HUES48 (cell line): ENCODE data around the gene CRYZL1.

Experiments used
- H3K27ac ChIP-seq: one replicate; pipeline ENCODE4 v1.7.0; 2013; ENCODE audit warnings: low read depth, low read length, inconsistent platforms
- H3K27me3 ChIP-seq: 2 replicates; pipeline ENCODE4 v1.6.1; 2013; ENCODE audit warnings: mild to moderate bottlenecking, low read length; ENCODE audit not compliant: control insufficient read depth, insufficient read depth
- H3K36me3 ChIP-seq: 2 replicates; pipeline ENCODE4 v1.6.1; 2013; ENCODE audit warnings: low read length; ENCODE audit not compliant: control insufficient read depth, insufficient read depth
- H3K4me1 ChIP-seq: 2 replicates; pipeline ENCODE4 v1.6.1; 2013; ENCODE audit warnings: mild to moderate bottlenecking, low read length; ENCODE audit not compliant: control insufficient read depth, insufficient read depth
- H3K4me3 ChIP-seq: 2 replicates; pipeline ENCODE4 v1.5.1; 2013; ENCODE audit warnings: mild to moderate bottlenecking, low read depth, low read length
- H3K9ac ChIP-seq: 2 replicates; pipeline ENCODE4 v1.6.1; 2013; ENCODE audit warnings: mild to moderate bottlenecking, low read depth, low read length, moderate library complexity
- H3K9me3 ChIP-seq: 2 replicates; pipeline ENCODE4 v1.6.1; 2013; ENCODE audit warnings: low read length; ENCODE audit not compliant: control insufficient read depth, insufficient read depth

CRYZL1 gene

DNA sequence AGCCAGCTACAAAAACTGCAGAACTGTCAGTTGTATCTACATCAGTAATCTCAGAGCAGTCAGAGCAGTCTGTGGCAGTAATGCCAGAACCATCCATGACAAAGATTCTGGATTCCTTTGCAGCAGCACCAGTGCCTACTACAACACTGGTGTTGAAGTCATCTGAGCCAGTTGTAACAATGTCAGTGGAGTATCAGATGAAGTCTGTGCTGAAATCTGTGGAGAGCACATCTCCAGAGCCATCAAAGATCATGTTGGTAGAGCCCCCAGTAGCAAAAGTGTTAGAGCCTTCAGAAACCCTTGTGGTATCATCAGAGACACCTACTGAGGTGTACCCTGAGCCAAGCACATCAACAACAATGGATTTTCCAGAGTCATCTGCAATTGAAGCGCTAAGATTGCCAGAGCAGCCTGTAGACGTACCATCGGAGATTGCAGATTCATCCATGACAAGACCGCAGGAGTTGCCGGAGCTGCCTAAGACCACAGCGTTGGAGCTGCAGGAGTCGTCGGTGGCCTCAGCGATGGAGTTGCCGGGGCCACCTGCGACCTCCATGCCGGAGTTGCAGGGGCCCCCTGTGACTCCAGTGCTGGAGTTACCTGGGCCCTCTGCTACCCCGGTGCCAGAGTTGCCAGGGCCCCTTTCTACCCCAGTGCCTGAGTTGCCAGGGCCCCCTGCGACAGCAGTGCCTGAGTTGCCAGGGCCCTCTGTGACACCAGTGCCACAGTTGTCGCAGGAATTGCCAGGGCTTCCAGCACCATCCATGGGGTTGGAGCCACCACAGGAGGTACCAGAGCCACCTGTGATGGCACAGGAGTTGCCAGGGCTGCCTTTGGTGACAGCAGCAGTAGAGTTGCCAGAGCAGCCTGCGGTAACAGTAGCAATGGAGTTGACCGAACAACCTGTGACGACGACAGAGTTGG, 91.4 kb downstream of the CRYZL1 start:
- H3K4me3 ChIP-seq, result no peak overlapping the region
- H3K9ac ChIP-seq, result no peak overlapping the region
- H3K27me3 ChIP-seq, result no peaks in the 10 kb centered on the region
- H3K27ac ChIP-seq, result no peak overlapping the region
- H3K36me3 ChIP-seq, result peaks cover 89% of the 10 kb centered on the region
- H3K9me3 ChIP-seq, result no peaks in the 10 kb centered on the region
- peaks cover 6% of the 10 kb centered on the region; the same call in 1 of the 2 replicates for H3K4me1 ChIP-seq

GRCh38 chr21:33546086-33546485, 95.5 kb downstream of the CRYZL1 start:
- H3K27me3 ChIP-seq, result no peaks in the 10 kb centered on the region
- no peak overlapping the region for H3K4me3 ChIP-seq
- peaks cover 50% of the 10 kb centered on the region for H3K36me3 ChIP-seq
- no peak overlapping the region for H3K9ac ChIP-seq
- H3K4me1 ChIP-seq, result peaks cover 9% of the 10 kb centered on the region; the same call in 1 of the 2 replicates
- no peaks in the 10 kb centered on the region for H3K9me3 ChIP-seq
- no peak overlapping the region for H3K27ac ChIP-seq

DNA sequence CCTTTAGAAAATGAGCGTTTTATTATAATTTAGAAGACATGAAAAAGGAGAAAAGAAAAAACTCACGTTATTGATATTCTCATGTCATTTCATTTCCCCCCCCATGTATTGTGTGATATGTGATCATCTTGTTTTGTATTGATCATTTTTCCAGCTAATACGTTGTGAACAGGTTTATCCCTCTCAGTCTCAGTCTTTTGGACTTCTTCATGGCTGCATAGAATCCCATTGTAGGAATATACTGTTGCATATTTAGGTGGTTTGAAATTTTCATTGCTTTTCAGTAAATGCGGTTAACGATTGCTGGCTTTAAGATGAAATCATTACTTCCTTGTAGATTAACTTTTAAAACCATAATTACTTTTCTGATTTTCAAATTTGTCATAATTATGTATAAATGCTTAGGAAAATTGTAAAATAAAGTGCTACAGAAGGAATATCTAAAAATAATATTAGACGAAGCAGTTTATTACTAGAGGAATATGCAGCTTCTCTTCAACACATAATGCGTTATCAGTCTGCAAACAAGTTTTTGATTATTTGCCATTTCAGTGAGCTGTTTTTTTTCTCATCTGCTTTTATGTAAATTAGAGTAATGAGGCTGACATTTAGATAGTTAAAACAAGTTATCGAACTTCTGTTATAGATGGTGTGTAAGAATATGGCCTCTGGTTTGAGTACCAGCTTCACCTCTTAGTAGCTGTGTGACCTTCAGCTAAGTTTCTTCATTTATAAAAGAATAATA, 96.9 kb downstream of the CRYZL1 start:
- H3K27me3 ChIP-seq, result no peaks in the 10 kb centered on the region
- H3K36me3 ChIP-seq, result peaks cover 45% of the 10 kb centered on the region
- no peaks in the 10 kb centered on the region for H3K9me3 ChIP-seq
- H3K4me1 ChIP-seq, result peaks cover 15% of the 10 kb centered on the region; the same call in 1 of the 2 replicates
- peak overlapping the region; percentile 96 for H3K9ac ChIP-seq
- peak overlapping the region; percentile 85 for H3K4me3 ChIP-seq
- H3K27ac ChIP-seq, result no peak overlapping the region

DNA sequence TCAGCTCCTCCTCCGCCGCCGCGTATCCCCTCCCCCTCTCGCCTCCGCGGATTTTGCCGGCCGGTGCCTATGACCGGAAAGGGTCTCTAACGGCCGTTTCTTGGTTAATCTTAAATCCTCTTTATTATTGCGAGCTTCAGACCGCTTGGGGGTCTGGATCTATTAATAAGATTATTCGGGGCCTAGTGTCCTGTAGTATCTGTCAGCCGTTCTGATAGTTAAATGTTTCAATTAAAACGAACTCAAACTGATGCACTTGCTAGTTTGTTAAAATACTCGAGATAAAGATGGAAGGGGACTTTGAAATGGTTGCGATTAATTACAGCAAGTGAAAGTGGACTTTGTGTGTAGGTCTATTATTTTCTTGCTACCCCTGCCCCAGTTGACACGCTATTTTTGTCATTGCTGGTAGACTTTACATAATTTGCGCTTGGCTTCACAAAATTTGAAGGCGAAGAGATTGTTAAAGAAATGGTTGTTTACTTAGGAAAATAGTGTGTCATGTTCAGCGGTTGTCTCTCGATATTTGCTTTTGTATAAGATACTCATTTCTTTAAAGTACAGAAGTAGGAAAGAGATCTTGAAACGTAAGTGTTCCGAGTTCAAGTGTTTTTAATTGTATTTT, 97.9 kb downstream of the CRYZL1 start:
- peak overlapping the region; percentile 99 for H3K27ac ChIP-seq
- H3K9me3 ChIP-seq, result no peaks in the 10 kb centered on the region
- peak overlapping the region; percentile 85 for H3K4me3 ChIP-seq
- H3K36me3 ChIP-seq, result peaks cover 45% of the 10 kb centered on the region
- peaks cover 15% of the 10 kb centered on the region; the same call in 1 of the 2 replicates for H3K4me1 ChIP-seq
- H3K9ac ChIP-seq, result peak overlapping the region; percentile 96
- no peaks in the 10 kb centered on the region for H3K27me3 ChIP-seq

DNA sequence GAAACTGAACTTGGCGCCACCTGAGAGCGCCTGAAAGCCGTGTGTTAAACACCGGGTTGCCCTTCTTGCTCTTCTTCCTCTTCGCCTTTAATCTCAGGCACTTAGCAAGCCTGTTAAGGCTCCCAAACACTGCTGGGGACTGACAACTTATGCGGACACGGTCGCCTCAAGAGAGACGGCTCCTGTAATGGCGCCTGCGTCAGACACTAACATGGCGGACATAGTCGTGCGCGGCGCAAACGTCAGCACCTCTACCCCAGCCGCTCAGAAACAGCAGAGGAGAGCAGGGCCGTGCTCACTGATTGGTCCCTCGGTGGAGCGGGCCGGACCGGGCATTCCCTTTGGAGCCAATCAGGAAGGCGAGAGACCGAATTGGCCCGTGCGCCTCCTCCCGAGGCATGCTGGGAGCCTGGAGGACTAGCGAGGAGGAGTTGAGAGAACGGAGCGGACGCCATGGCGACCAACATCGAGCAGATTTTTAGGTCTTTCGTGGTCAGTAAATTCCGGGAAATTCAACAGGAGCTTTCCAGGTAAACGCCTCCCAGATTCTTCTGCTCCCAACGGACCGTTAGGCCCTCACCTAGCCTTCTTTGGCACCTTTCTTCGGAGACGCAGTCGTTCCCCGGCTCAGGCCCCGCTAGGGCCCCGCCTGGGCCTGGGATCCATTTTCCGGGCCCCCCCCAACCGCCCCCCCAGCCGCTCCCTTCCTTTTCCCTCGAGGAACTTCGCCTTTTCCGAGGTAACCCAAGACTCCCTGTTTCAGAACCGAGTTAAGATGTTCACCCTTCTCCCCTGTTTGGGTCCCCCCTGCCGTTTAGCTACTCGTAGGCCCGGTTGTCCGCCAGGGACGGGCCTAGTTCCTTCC, 98.7 kb downstream of the CRYZL1 start, which contains the start of gene SON:
TSS of gene SON (plus strand) at position 399 of the 865 bp plus-strand sequence. CDS start at position 454, 55 bp downstream.
- Histone ChIP-seq H3K4me1 (peaks cover 15% of the 10 kb centered on the region; the same call in 1 of the 2 replicates), H3K36me3 (peaks cover 45% of the 10 kb centered on the region)

GRCh38 chr21:33541756-33542639, 99.5 kb downstream of the CRYZL1 start, which contains the start of gene GART:
GART (minus strand) TSS chr21:33542117; CDS start chr21:33539315, 2,802 bp downstream.
- H3K36me3 ChIP-seq, result peaks cover 47% of the 10 kb centered on the region
- peaks cover 15% of the 10 kb centered on the region; the same call in 1 of the 2 replicates for H3K4me1 ChIP-seq
- H3K27ac ChIP-seq, result peak within 1 kb of the TSS; percentile 99
- H3K9ac ChIP-seq, result peak within 1 kb of the TSS; percentile 96
- no peaks in the 10 kb centered on the region for H3K9me3 ChIP-seq
- no peaks in the 10 kb centered on the region for H3K27me3 ChIP-seq
- peak within 1 kb of the TSS; percentile 85 for H3K4me3 ChIP-seq

More for the DNA sequence above, 98.7 kb downstream of the CRYZL1 start, which contains the start of gene SON:
- H3K9me3 ChIP-seq, result no peaks in the 10 kb centered on the region
- H3K4me3 ChIP-seq, result peak within 1 kb of the TSS; percentile 85
- peak within 1 kb of the TSS; percentile 96 for H3K9ac ChIP-seq
- no peaks in the 10 kb centered on the region for H3K27me3 ChIP-seq
- H3K27ac ChIP-seq, result peak within 1 kb of the TSS; percentile 99

DNA sequence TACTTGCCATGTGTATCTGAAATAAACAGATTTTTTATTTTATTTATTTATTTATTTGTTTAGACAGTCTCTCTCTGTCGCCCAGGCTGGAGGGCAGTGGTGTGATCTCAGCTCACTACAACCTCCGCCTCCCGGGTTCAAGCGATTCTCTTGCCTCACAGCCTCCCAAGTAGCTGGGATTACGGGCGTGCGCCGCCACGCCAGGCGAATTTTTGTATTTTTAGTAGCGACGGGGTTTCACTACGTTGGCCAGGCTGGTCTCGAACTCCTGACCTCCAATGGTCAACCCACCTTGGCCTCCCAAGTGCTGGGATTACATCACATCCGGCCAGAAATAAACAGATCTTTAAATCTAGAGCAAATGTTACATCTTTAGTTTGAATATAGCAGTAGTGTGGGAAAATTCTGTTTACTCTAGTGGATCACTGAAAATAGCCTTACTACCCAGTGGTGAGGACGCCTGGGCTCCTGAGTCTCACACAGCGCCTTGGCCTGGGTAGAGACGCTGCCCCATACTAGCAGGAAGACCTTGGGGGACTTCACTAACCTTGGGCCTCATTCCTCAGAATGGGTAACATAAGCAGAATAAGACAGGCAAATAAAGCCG, 100.3 kb downstream of the CRYZL1 start:
- Histone ChIP-seq H3K4me1 (peaks cover 15% of the 10 kb centered on the region; the same call in 1 of the 2 replicates), H3K36me3 (peaks cover 48% of the 10 kb centered on the region), H3K4me3 (peak overlapping the region; percentile 85), H3K27ac (peak overlapping the region; percentile 99), H3K9ac (peak overlapping the region; percentile 95), H3K27me3 (no peaks in the 10 kb centered on the region), H3K9me3 (no peaks in the 10 kb centered on the region)

DNA sequence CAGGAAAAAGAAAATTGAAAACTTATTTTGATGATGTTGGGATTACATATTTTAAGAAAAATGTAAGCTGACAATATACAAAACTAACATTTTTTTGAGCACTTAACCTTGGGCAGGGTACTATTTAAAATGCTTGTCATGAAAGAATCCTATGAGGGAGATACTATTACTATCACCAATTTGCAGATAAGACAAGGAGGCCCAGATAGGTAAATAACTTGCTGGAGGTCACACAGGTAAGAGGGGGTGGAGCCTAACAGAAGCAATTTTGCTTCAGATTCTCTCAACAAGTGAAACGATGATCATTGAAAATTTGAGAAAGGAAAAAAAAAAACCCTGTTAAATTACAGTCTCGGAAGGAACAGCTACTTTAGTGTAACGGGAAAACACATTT, 100.8 kb downstream of the CRYZL1 start:
- no peaks in the 10 kb centered on the region for H3K9me3 ChIP-seq
- H3K36me3 ChIP-seq, result peaks cover 48% of the 10 kb centered on the region
- H3K4me3 ChIP-seq, result peak overlapping the region; percentile 85
- H3K27ac ChIP-seq, result no peak overlapping the region
- H3K27me3 ChIP-seq, result no peaks in the 10 kb centered on the region
- H3K4me1 ChIP-seq, result peaks cover 15% of the 10 kb centered on the region; the same call in 1 of the 2 replicates
- no peak overlapping the region for H3K9ac ChIP-seq

DNA sequence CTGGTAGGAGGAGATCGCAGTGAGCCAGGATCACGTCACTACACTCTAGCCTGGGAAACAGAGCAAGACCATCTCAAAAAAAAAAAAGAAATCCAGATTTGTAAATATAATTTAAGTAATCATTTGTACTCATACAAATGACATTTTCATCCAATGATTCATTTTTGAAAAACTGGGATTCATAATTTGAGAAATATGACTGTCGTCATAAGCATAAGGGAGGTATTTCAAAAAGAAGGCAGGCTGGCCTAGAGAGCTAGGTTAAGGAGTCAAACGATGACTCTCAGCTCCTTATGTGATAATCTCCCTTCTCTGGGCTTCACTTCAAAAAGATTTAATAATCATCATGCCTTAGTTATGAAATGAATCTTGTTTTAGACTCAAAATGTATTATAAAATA, 101.9 kb downstream of the CRYZL1 start:
- Histone ChIP-seq H3K9ac (no peak overlapping the region), H3K27ac (no peak overlapping the region), H3K27me3 (no peaks in the 10 kb centered on the region), H3K9me3 (no peaks in the 10 kb centered on the region), H3K36me3 (peaks cover 58% of the 10 kb centered on the region), H3K4me3 (no peak overlapping the region), H3K4me1 (peaks cover 6% of the 10 kb centered on the region; the same call in 1 of the 2 replicates)
